Measurements from ENCODE around the gene NXPH1.

DNA sequence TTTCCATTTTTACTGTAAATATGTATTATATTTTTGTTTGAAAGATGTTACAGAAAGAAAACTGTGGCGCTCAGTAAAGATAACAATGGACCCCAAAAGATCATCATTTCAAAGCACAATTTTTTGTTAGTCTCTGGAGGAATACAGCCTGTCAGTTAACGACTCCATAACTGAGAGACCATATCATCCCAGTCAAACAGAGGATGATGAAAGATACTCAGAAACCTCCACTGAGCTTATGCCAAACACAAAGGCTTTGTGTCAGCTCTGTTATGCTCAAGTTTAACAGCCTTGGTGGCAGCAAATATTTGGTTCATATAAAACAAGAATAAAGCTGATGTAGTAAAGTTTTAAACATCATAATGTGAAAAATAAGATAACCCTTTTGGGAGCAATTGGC is 345.1 kb downstream of the NXPH1 start:
- TF ChIP-seq, protein P1, sequence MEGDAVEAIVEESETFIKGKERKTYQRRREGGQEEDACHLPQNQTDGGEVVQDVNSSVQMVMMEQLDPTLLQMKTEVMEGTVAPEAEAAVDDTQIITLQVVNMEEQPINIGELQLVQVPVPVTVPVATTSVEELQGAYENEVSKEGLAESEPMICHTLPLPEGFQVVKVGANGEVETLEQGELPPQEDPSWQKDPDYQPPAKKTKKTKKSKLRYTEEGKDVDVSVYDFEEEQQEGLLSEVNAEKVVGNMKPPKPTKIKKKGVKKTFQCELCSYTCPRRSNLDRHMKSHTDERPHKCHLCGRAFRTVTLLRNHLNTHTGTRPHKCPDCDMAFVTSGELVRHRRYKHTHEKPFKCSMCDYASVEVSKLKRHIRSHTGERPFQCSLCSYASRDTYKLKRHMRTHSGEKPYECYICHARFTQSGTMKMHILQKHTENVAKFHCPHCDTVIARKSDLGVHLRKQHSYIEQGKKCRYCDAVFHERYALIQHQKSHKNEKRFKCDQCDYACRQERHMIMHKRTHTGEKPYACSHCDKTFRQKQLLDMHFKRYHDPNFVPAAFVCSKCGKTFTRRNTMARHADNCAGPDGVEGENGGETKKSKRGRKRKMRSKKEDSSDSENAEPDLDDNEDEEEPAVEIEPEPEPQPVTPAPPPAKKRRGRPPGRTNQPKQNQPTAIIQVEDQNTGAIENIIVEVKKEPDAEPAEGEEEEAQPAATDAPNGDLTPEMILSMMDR (IDR thresholded peaks at IDR 0.05): no peak
- TF ChIP-seq POLR2A (IDR thresholded peaks at IDR 0.05): no peak

Measured in lower leg skin (tissue), 3 donors.